ENCODE data around the gene NPC2.
"Not testable (repeated sequence)": the region's sequence is repeated elsewhere in the genome, so short reads cannot be mapped to it uniquely, and the experiment has no call there.

NPC2 gene

DNA sequence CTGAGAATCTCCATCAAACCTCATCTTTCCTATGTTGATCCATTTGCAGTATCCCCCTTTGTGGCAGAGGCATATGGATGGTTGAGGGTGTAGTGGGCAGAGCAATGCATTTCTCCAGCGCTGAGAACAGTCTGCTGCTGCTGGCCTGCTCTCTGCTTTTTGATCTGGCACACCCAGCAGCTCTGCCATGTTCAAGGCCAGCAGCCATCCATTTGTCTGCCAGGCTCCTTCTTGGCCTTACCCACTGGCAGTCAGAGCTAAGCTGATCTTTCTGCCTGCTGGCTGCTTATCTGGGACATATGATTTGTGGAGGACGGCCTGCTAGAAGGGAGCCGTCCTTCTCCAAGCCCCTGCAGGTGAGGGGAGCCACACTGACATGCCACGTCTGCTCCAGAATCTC is 17.0 kb downstream of the NPC2 start:
- Mint-ChIP-seq H3K4me1 (ENCODE audit: low read depth) (no peaks in the 10 kb centered on the region), H3K27me3 (no peaks in the 10 kb centered on the region), H3K36me3 (ENCODE audit: low read depth) (peaks cover 14% of the 10 kb centered on the region), H3K4me3 (no peak overlapping the region), H3K9me3 (no peaks in the 10 kb centered on the region), H3K27ac (no peak overlapping the region)

- Mint-ChIP-seq H3K27me3 (no peaks in the 10 kb centered on the region), H3K4me1 (ENCODE audit: low read depth) (no peaks in the 10 kb centered on the region), H3K36me3 (ENCODE audit: low read depth) (peaks cover 12% of the 10 kb centered on the region), H3K27ac (no peak overlapping the region), H3K9me3 (no peaks in the 10 kb centered on the region), H3K4me3 (no peak overlapping the region)
Measured at GRCh38 chr14:74475678-74476077, 17.4 kb downstream of the NPC2 start.

- Mint-ChIP-seq H3K4me1 (ENCODE audit: low read depth) (no peaks in the 10 kb centered on the region), H3K9me3 (no peaks in the 10 kb centered on the region), H3K27ac (no peak overlapping the region), H3K4me3 (no peak overlapping the region), H3K27me3 (no peaks in the 10 kb centered on the region), H3K36me3 (ENCODE audit: low read depth) (peaks cover 7% of the 10 kb centered on the region)
Measured at GRCh38 chr14:74474376-74474775, 18.7 kb downstream of the NPC2 start.

DNA sequence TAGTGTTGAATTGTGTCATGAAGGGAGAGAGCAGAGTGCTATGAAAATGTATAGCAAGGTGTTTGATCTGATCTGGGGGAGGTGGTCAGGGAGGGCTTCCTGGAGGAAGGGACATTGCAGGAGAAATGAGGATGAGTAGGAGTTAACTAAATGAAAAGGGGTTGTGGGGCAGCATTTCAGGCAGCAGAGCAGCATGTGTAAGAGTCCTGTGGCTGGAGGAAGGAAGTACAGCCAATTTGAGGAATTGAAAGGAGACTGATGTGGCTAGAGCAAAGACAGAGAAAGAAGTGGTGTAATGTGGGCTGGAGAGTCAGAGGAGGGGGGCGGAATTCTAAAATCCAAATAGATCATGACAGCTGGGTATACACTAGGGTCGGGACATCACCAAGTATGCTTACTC is 20.5 kb downstream of the NPC2 start:
- Mint-ChIP-seq H3K4me1 (ENCODE audit: low read depth) (no peaks in the 10 kb centered on the region), H3K9me3 (no peaks in the 10 kb centered on the region), H3K4me3 (no peak overlapping the region), H3K36me3 (ENCODE audit: low read depth) (no peaks in the 10 kb centered on the region), H3K27me3 (no peaks in the 10 kb centered on the region), H3K27ac (no peak overlapping the region)

DNA sequence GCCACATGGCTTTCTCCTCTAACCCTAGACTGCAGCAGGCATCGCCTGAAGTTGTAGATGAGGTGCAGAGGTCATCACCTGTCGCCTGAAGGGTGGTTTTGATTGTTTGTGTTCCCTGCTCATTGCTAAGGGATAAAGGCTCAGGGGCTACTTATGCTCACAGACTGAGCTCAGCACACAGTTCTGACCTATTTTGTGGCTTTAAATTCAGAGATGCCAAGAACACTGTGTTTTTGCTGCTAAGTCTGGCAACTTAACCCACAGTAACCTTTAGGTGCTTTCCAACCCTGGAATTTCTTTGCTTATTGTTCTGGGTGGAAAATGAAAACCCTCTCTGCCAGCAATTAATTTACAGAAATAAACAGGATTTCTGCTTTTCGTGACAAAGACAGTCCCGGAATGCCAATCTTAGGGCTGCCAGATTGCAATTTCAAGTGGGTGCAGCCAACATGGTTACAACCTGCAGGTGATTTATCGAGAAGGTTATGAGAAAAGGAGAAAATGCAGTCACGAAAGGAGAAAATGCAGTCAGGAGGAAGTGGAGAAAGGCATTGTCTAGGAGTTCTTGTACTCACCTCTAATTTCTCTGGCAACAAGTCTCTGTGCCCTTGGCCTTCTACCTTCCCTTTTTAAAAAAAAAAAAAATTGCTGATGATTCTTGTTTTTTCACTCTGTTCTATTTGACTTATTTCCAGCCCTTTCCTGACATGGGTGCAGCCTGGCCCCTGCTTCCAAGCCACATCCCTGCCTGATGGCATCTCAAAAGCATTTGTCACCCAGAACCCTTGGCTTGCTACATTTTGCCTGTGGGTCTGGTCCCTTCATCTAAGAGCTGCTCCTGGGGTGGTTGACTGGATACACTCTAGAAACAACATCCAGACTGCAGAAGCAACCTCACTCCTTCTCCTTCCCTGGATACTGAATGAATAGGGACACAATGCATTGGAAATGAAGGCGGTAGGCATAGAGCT is 23.3 kb downstream of the NPC2 start:
- Mint-ChIP-seq H3K36me3 (ENCODE audit: low read depth) (no peaks in the 10 kb centered on the region), H3K9me3 (no peaks in the 10 kb centered on the region), H3K4me1 (ENCODE audit: low read depth) (no peaks in the 10 kb centered on the region), H3K27me3 (no peaks in the 10 kb centered on the region), H3K4me3 (no peak overlapping the region), H3K27ac (no peak overlapping the region)

DNA sequence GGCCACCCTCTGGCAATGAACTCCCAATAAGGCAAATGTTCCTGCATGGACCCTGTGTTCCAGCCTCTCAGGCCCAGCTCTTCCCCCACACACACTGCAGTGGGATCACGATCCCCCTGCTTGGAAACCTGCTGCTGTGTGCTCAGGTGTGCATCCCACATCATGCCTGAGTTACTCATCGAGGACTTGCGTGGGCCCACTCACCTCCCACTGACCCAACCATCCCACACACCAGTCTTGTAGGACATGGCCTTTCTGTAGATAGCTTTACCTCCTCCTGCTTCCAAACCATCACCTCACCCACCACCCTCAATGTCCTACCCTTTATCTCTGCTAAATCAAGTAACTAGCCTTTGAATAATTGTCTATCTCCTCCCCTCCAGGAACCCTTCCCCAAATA is 24.6 kb downstream of the NPC2 start:
- Mint-ChIP-seq H3K9me3 (no peaks in the 10 kb centered on the region), H3K27me3 (no peaks in the 10 kb centered on the region), H3K4me1 (ENCODE audit: low read depth) (no peaks in the 10 kb centered on the region), H3K4me3 (no peak overlapping the region), H3K36me3 (ENCODE audit: low read depth) (no peaks in the 10 kb centered on the region), H3K27ac (no peak overlapping the region)

- H3K4me1 Mint-ChIP-seq (ENCODE audit: low read depth): no peaks in the 10 kb centered on the region
- no peaks in the 10 kb centered on the region for H3K27me3 Mint-ChIP-seq
- H3K4me3 Mint-ChIP-seq: no peak overlapping the region
- no peak overlapping the region for H3K27ac Mint-ChIP-seq
- H3K9me3 Mint-ChIP-seq: no peaks in the 10 kb centered on the region
- no peaks in the 10 kb centered on the region for H3K36me3 Mint-ChIP-seq (ENCODE audit: low read depth)
Measured at GRCh38 chr14:74465335-74465734, 27.8 kb downstream of the NPC2 start.

GRCh38 chr14:74464785-74465184 is 28.3 kb downstream of the NPC2 start:
- Mint-ChIP-seq H3K4me3 (no peak overlapping the region), H3K27ac (no peak overlapping the region), H3K4me1 (ENCODE audit: low read depth) (no peaks in the 10 kb centered on the region), H3K9me3 (no peaks in the 10 kb centered on the region), H3K36me3 (ENCODE audit: low read depth) (no peaks in the 10 kb centered on the region), H3K27me3 (no peaks in the 10 kb centered on the region)

- Mint-ChIP-seq H3K27me3 (no peaks in the 10 kb centered on the region), H3K9me3 (no peaks in the 10 kb centered on the region), H3K4me1 (ENCODE audit: low read depth) (no peaks in the 10 kb centered on the region), H3K36me3 (ENCODE audit: low read depth) (no peaks in the 10 kb centered on the region), H3K27ac (no peak overlapping the region), H3K4me3 (no peak overlapping the region)
Measured at GRCh38 chr14:74463697-74464096, 29.4 kb downstream of the NPC2 start.

DNA sequence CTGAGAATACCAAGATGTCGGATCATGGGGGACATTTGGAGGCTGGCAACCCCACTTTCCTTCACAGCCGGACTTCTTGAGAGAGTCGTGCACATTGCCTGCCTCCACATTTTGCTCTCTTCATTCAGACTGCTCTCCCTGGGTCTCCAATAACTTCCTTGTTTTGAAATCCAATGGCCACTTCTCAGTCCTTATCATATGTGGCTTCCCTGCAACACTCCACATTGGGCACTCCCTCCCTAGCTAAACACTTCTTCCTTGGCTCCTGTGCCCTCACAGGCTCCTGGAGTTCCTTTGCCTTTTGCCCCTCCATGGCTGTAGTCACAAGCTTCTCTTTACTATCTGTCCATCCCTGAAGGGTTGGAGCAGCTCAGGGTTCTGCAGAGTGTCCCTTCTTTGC is 30.1 kb downstream of the NPC2 start:
- Mint-ChIP-seq H3K4me1 (ENCODE audit: low read depth) (no peaks in the 10 kb centered on the region), H3K4me3 (no peak overlapping the region), H3K27me3 (no peaks in the 10 kb centered on the region), H3K27ac (no peak overlapping the region), H3K36me3 (ENCODE audit: low read depth) (no peaks in the 10 kb centered on the region), H3K9me3 (no peaks in the 10 kb centered on the region)

GRCh38 chr14:74459976-74460375 is 33.1 kb downstream of the NPC2 start:
- Mint-ChIP-seq H3K4me1 (ENCODE audit: low read depth) (no peaks in the 10 kb centered on the region), H3K4me3 (no peak overlapping the region), H3K27me3 (peaks cover 3% of the 10 kb centered on the region), H3K9me3 (no peaks in the 10 kb centered on the region), H3K27ac (no peak overlapping the region), H3K36me3 (ENCODE audit: low read depth) (no peaks in the 10 kb centered on the region)

DNA sequence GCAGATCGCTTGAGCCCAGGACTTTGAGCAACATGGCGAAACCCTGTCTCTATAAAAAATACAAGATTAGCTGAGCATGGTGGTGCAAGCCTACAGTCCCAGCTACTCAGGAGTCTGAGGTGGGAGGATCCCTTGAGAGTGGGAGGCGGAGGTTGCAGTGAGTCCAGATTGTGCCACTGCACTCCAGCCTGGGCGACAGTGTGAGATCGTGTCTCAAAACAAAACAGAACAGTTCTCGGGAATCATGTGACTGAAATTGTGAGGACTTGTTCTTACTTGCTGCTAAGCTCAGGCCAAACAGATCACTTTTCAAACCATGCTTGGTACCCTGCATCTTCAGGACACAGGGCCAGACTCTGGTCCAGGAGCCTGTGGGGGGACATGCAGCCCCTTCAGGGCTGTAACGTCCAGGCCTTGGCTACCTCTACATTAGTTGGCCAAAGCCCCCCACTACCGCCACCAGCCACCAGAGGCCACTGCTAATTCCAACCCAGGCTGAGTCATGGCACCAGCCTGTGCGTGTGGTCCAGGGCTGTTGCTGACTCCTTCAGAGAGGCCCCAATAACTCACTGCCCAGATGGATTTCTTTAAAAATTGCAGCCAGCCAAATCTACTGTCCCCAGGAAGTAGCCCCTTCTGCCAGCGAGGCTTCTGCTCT is 33.7 kb downstream of the NPC2 start:
- H3K36me3 Mint-ChIP-seq (ENCODE audit: low read depth): no peaks in the 10 kb centered on the region
- H3K9me3 Mint-ChIP-seq: no peaks in the 10 kb centered on the region
- H3K4me1 Mint-ChIP-seq (ENCODE audit: low read depth): no peaks in the 10 kb centered on the region
- H3K27me3 Mint-ChIP-seq: peaks cover 3% of the 10 kb centered on the region
- no peak overlapping the region for H3K27ac Mint-ChIP-seq
- no peak overlapping the region for H3K4me3 Mint-ChIP-seq

DNA sequence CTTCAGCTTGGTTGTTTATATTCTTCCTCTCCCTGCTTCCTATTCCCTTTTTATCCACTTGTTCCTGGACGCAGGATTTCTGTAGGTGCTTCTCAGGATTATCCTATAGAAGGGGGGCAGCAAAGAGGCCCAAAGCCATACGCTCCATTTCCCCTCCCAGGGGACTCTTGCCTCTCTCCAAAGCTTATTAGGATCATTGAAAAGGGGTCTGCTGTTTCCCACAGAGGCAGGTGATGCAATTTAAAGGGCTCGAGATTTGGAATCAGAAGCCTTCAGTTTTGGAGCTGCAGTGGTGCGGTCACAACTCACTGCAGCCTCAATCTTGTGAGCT is 35.6 kb downstream of the NPC2 start:
- Mint-ChIP-seq H3K9me3 (no peaks in the 10 kb centered on the region), H3K27me3 (peaks cover 3% of the 10 kb centered on the region), H3K4me1 (ENCODE audit: low read depth) (no peaks in the 10 kb centered on the region), H3K4me3 (no peak overlapping the region), H3K36me3 (ENCODE audit: low read depth) (no peaks in the 10 kb centered on the region), H3K27ac (no peak overlapping the region)

- no peaks in the 10 kb centered on the region for H3K36me3 Mint-ChIP-seq (ENCODE audit: low read depth)
- no peak overlapping the region for H3K27ac Mint-ChIP-seq
- H3K9me3 Mint-ChIP-seq: no peaks in the 10 kb centered on the region
- no peak overlapping the region for H3K4me3 Mint-ChIP-seq
- H3K4me1 Mint-ChIP-seq (ENCODE audit: low read depth): no peaks in the 10 kb centered on the region
- peaks cover 3% of the 10 kb centered on the region for H3K27me3 Mint-ChIP-seq
Measured at GRCh38 chr14:74456684-74457564, 36.2 kb downstream of the NPC2 start.

GRCh38 chr14:74454397-74454796 is 38.7 kb downstream of the NPC2 start:
- not testable (repeated sequence) for H3K9me3 Mint-ChIP-seq; H3K4me1 Mint-ChIP-seq (ENCODE audit: low read depth); H3K4me3 Mint-ChIP-seq; H3K36me3 Mint-ChIP-seq (ENCODE audit: low read depth); H3K27ac Mint-ChIP-seq
- H3K27me3 Mint-ChIP-seq: peaks cover 15% of the 10 kb centered on the region
